DND-41 (cell line): ENCODE results near the gene MED12L.

ENCODE experiments used
- ATAC-seq: fragments of 200-7000 bp; cut with Tn5 transposase; 3 replicates; pipeline ENCODE4 v1.9.1; 2021; ENCODE audit warnings: low read depth; ENCODE audit not compliant: insufficient read depth
- DNase-seq: peaks from one replicate; pipeline ENCODE4 v3.0.0-alpha.2; 2020
- H2AFZ ChIP-seq: 2 replicates; pipeline ENCODE4 v1.6.0; 2012; ENCODE audit warnings: low read depth, low read length
- H3K27ac ChIP-seq: 2 replicates; pipeline ENCODE4 v1.5.1; 2012; ENCODE audit warnings: low read length, inconsistent platforms
- H3K27me3 ChIP-seq: fragments of 200-600 bp; sonication (generic); 2 replicates; pipeline ENCODE4 v1.6.0; 2012; ENCODE audit warnings: low read length, mild to moderate bottlenecking, inconsistent platforms; ENCODE audit not compliant: insufficient read depth, poor library complexity
- H3K36me3 ChIP-seq: 2 replicates; pipeline ENCODE4 v1.5.1; 2012; ENCODE audit warnings: low read length, inconsistent platforms; ENCODE audit not compliant: insufficient read depth
- H3K4me1 ChIP-seq: 2 replicates; pipeline ENCODE4 v1.5.1; 2012; ENCODE audit warnings: mild to moderate bottlenecking, low read length; ENCODE audit not compliant: insufficient read depth
- H3K4me2 ChIP-seq: 2 replicates; pipeline ENCODE4 v1.6.0; 2012; ENCODE audit warnings: mild to moderate bottlenecking, moderate library complexity, low read length, inconsistent platforms; ENCODE audit not compliant: insufficient read depth
- H3K4me3 ChIP-seq, 2 experiments: fragments of 200-600 bp in 1 of 2; shearing (Covaris generic) in 1 of 2; 2 replicates each; pipeline ENCODE4 v1.5.1; 2012 to 2016; ENCODE audit warnings: inconsistent platforms in 2 of 2, low read length in 2 of 2, mild to moderate bottlenecking in 2 of 2, low read depth in 1 of 2, moderate library complexity in 1 of 2
- H3K79me2 ChIP-seq: 2 replicates; pipeline ENCODE4 v1.6.0; 2012; ENCODE audit warnings: low read length, inconsistent platforms; ENCODE audit not compliant: insufficient read depth
- H3K9ac ChIP-seq: 2 replicates; pipeline ENCODE4 v1.6.0; 2012; ENCODE audit warnings: low read depth, mild to moderate bottlenecking, inconsistent platforms, low read length, moderate library complexity
- H3K9me3 ChIP-seq: 2 replicates; pipeline ENCODE4 v1.5.1; 2012; ENCODE audit warnings: low read length, moderate library complexity, mild to moderate bottlenecking, inconsistent platforms; ENCODE audit not compliant: insufficient read depth, severe bottlenecking
- H4K20me1 ChIP-seq: 2 replicates; pipeline ENCODE4 v1.6.0; 2012; ENCODE audit warnings: low read length; ENCODE audit not compliant: insufficient read depth
- EZH2 ChIP-seq: IDR thresholded peaks from 3 replicates; pipeline ENCODE4 v1.6.1; 2012; ENCODE audit warnings: borderline replicate concordance, low read depth, mild to moderate bottlenecking, moderate library complexity, low read length, inconsistent platforms; ENCODE audit not compliant: severe bottlenecking
- TF ChIP-seq, protein P1 (sequence below): IDR thresholded peaks from 2 replicates; pipeline ENCODE4 v1.5.1; 2012; ENCODE audit warnings: borderline replicate concordance, low read length, moderate library complexity, mild to moderate bottlenecking; ENCODE audit not compliant: poor library complexity, severe bottlenecking; ENCODE audit errors: extremely low read depth

MED12L gene

DNA sequence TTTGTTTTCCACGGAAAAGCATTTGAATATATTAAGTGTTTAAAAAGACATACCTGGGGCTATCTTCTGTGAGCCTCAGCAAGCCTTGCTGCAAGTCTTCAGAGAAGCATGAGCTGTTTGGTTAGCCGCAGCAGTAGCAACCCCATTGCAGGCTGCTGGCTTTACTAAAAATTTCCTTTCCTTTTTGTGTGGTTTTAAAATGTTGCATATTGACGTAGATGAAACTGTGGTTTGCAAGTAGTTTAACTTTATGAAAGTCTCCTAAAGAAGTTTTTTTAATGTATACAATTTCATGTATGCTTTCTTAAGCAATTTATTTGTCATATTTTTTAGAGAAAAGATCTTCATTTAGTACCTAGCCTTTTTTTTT lies 117.6 kb downstream of the MED12L start, which contains the start of gene GPR171:
Gene GPR171, minus strand, starts transcription at position 166 of the 370 bp plus-strand sequence. CDS start 3,830 bp downstream, outside the sequence.
- H3K4me3 ChIP-seq, result no peak within 1 kb of the TSS
- H3K9me3 ChIP-seq, result no peaks in the 10 kb centered on the region
- peak; percentile 61 for DNase-seq
- ATAC-seq, result peak; percentile 99
- peaks cover 23% of the 10 kb centered on the region for H3K4me1 ChIP-seq
- H4K20me1 ChIP-seq, result no peaks in the 10 kb centered on the region
- no peaks in the 10 kb centered on the region for H3K79me2 ChIP-seq
- TF ChIP-seq EZH2, result no peak
- TF ChIP-seq, protein P1, sequence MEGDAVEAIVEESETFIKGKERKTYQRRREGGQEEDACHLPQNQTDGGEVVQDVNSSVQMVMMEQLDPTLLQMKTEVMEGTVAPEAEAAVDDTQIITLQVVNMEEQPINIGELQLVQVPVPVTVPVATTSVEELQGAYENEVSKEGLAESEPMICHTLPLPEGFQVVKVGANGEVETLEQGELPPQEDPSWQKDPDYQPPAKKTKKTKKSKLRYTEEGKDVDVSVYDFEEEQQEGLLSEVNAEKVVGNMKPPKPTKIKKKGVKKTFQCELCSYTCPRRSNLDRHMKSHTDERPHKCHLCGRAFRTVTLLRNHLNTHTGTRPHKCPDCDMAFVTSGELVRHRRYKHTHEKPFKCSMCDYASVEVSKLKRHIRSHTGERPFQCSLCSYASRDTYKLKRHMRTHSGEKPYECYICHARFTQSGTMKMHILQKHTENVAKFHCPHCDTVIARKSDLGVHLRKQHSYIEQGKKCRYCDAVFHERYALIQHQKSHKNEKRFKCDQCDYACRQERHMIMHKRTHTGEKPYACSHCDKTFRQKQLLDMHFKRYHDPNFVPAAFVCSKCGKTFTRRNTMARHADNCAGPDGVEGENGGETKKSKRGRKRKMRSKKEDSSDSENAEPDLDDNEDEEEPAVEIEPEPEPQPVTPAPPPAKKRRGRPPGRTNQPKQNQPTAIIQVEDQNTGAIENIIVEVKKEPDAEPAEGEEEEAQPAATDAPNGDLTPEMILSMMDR, result no peak
- no peak within 1 kb of the TSS for H2AFZ ChIP-seq
- H3K27ac ChIP-seq, result peak within 1 kb of the TSS; percentile 47
- H3K36me3 ChIP-seq, result no peaks in the 10 kb centered on the region
- peak within 1 kb of the TSS; percentile 26; the same call in 1 of the 2 replicates for H3K4me2 ChIP-seq
- H3K9ac ChIP-seq, result peak within 1 kb of the TSS; percentile 33; the same call in 1 of the 2 replicates
- no peaks in the 10 kb centered on the region for H3K27me3 ChIP-seq

DNA sequence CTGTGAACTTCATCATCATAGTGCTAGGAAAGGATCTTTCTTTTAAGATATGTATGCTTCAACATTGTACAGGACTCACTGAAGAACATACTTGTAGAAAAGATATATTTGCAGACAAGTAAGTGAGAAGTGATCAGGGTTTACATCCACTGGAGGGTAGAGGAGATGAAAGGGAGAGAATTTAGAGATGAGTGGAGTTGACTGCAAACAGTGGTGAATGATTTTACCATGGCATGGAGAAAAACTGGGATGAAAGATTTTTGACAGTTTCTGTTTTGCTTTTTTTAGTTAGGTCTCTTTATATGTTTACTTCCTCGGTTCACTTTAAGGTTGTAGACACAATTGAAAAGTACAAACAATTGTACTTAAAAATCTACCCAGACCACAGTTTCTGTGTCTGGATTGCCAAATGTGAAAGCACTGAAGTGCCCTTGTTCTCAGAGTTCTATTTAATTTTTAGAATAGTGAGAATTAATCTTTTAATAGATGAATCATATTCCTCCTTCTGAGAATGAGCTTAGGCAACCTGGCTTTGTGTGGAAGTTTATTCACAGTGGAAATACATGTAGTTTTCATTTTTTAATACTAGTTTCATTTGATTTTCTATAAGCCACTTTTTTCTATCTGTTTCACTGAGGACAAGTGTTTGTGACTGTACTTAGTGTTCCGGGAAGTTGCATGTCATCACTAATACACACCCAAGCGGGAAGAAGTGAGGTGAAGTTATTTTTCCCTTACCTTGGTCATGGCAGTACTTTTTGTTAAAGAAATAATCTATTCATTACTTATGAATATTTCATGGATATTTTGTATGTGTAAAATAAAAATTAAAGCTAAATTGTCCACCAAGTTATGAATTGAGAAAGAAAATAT lies 119.3 kb downstream of the MED12L start:
- no peak overlapping the region for H3K4me2 ChIP-seq
- no peaks in the 10 kb centered on the region for H3K9me3 ChIP-seq
- no peaks in the 10 kb centered on the region for H3K27me3 ChIP-seq
- H3K4me1 ChIP-seq, result peaks cover 17% of the 10 kb centered on the region
- no peak overlapping the region for H2AFZ ChIP-seq
- no peaks in the 10 kb centered on the region for H3K79me2 ChIP-seq
- no peaks in the 10 kb centered on the region for H3K36me3 ChIP-seq
- H4K20me1 ChIP-seq, result no peaks in the 10 kb centered on the region
- ATAC-seq (no peak), DNase-seq (no peak)
- no peak overlapping the region for H3K4me3 ChIP-seq
- H3K27ac ChIP-seq, result no peak overlapping the region
- no peak overlapping the region for H3K9ac ChIP-seq
- TF ChIP-seq EZH2, result no peak
- TF ChIP-seq, protein P1, result no peak

DNA sequence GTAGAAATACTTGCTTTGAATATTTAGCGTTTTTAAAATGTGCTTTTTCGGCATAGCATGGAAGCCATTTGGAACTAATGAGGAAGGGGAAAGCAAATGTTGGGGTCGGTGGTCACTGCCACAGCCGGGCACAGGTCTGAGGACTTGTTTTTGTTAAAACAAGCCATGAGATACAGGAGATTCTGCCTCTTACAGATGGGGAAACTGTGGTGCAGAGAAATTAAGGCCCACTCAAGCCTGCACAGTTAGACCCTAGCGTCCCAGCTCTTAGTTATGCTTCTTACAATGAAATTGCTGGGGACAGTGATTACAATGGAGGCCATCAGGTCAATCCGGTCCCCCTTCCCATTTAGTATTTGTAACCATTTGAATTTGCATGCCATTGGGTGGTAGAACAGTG lies 120.0 kb downstream of the MED12L start:
- no peak overlapping the region for H3K9ac ChIP-seq
- H3K9me3 ChIP-seq, result no peaks in the 10 kb centered on the region
- no peak overlapping the region for H2AFZ ChIP-seq
- DNase-seq (no peak), ATAC-seq (no peak)
- peaks cover 16% of the 10 kb centered on the region for H3K4me1 ChIP-seq
- no peaks in the 10 kb centered on the region for H3K36me3 ChIP-seq
- TF ChIP-seq EZH2, result no peak
- TF ChIP-seq, protein P1, result no peak
- H3K27ac ChIP-seq, result no peak overlapping the region
- no peaks in the 10 kb centered on the region for H3K79me2 ChIP-seq
- no peaks in the 10 kb centered on the region for H4K20me1 ChIP-seq
- H3K27me3 ChIP-seq, result no peaks in the 10 kb centered on the region
- no peak overlapping the region for H3K4me3 ChIP-seq
- no peak overlapping the region for H3K4me2 ChIP-seq
